ENCODE results near the gene SLC4A4.

Gene SLC4A4

GRCh38 chr4:71474731-71475130, 135.9 kb downstream of the SLC4A4 start:
- DNase-seq: no peak

GRCh38 chr4:71476240-71476639, 137.4 kb downstream of the SLC4A4 start:
- DNase-seq: no peak

- DNase-seq: no peak
Measured at GRCh38 chr4:71486550-71487343, 147.9 kb downstream of the SLC4A4 start.

GRCh38 chr4:71487344-71487920, 148.6 kb downstream of the SLC4A4 start:
- DNase-seq: no peak

GRCh38 chr4:71494539-71494938, 155.7 kb downstream of the SLC4A4 start:
- no peak for DNase-seq

GRCh38 chr4:71495454-71495853, 156.6 kb downstream of the SLC4A4 start:
- no peak for DNase-seq

GRCh38 chr4:71497078-71497477, 158.3 kb downstream of the SLC4A4 start:
- DNase-seq: no peak

GRCh38 chr4:71498002-71498401, 159.2 kb downstream of the SLC4A4 start:
- no peak for DNase-seq

- DNase-seq: no peak
Measured at GRCh38 chr4:71498625-71499024, 159.8 kb downstream of the SLC4A4 start.

GRCh38 chr4:71501992-71502391, 163.2 kb downstream of the SLC4A4 start:
- no peak for DNase-seq

GRCh38 chr4:71518283-71518989, 179.6 kb downstream of the SLC4A4 start:
- DNase-seq: no peak

GRCh38 chr4:71520308-71520707, 181.5 kb downstream of the SLC4A4 start:
- no peak for DNase-seq

GRCh38 chr4:71520850-71521249, 182.0 kb downstream of the SLC4A4 start:
- no peak for DNase-seq

- DNase-seq: peak; percentile 63
Measured at GRCh38 chr4:71524756-71525155, 185.9 kb downstream of the SLC4A4 start.

GRCh38 chr4:71526637-71527406, 188.0 kb downstream of the SLC4A4 start:
- no peak for DNase-seq

GRCh38 chr4:71532407-71532806, 193.6 kb downstream of the SLC4A4 start:
- no peak for DNase-seq

- DNase-seq: no peak
Measured at GRCh38 chr4:71533121-71533520, 194.3 kb downstream of the SLC4A4 start.

- DNase-seq: no peak
Measured at GRCh38 chr4:71537551-71538065, 198.8 kb downstream of the SLC4A4 start.

- no peak for DNase-seq
Measured at GRCh38 chr4:71538528-71538927, 199.7 kb downstream of the SLC4A4 start.

- no peak for DNase-seq
Measured at GRCh38 chr4:71540749-71541269, 202.0 kb downstream of the SLC4A4 start.

- no peak for DNase-seq
Measured at GRCh38 chr4:71541541-71541940, 202.7 kb downstream of the SLC4A4 start.

- no peak for DNase-seq
Measured at GRCh38 chr4:71545168-71545567, 206.3 kb downstream of the SLC4A4 start.
